NOMO-1 treated with dmso at 0.1 percent for 144 hours (cell line): ENCODE measurements around the gene CAMK1.
A peak's percentile ranks its signal among the peaks of the same experiment; 100 is the strongest.

ENCODE experiments used
- DNase-seq: peaks from one replicate; lab custom pipeline; 2025; ENCODE audit not compliant: unreplicated experiment; lab: John Stamatoyannopoulos, UW

The CAMK1 gene

GRCh38 chr3:9769426-9770275 lies at the start of gene CAMK1:
Gene CAMK1 (minus strand): TSS chr3:9769947. CDS start chr3:9767749, 2,198 bp downstream.
- DNase-seq = no peak

GRCh38 chr3:9818666-9819335 lies 49.1 kb upstream of the CAMK1 start:
- DNase-seq = no peak

DNA sequence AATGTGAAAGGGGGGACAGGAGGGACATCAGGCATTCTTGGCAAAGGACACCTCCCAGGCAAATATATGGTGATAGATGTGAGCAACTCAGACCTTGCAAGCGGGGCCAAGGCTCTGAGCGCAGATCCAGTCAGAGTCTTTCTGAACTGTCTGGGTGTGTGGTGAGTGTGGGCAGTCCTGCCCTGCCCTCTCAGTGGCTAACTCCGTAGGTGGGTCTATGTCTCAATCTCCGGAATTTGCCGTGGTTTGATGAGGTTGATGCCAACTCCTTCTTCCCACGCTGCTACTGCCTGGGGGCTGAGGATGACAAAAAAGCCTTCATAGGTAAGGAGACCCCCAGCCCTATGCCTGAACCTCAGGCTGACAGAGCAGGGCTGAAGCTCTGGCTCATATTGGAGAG lies 47.7 kb upstream of the CAMK1 start:
- no peak for DNase-seq

- no peak for DNase-seq
Measured at GRCh38 chr3:9815986-9816385, 46.2 kb upstream of the CAMK1 start.

DNA sequence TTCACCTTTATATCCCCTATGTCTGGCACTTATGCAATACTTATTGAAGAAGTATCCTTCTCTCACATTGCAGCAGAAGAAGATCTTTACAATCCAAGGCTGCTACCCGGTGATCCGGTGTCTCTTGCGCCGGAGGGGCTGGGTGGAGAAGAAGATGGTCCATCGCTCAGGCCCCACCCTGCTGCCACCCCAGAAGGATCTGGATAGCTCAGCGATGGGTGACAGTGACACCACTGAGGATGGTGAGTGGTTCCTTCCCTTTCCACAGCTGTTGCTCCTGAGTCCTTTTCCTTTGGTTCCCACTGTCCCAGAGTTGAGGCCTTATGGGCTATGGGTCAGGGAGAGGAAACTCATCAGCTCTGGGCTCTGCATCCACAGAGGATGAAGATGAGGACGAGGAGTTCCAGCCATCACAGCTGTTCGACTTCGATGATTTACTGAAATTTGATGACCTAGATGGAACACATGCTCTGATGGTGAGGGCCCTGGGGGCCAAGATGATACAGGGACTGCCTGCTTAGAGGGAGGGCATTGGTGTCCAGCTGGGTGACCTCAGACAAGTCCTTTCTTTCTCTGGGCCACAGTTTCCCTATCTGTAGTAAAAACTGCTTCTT lies 43.2 kb upstream of the CAMK1 start:
- DNase-seq = no peak

DNA sequence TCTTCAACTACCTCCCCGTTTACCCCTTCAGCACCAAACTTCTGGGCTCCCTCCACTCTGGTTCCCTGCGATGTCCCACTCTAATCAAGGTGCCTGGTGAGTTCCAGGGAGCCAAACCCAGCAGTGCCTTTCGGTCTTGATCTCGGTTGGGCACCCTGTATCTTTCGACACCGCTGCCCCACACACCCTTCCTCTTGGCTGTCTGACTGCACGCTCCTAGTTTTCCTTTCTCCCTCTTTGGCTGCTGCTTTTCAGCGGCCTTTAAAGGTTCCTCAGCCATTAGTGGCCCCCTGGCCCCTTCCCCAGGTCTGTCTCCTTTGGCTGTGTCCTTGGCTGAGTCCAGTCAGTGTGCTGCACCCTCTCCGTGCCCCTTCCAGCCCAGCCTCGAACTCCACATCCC lies 41.1 kb upstream of the CAMK1 start:
- no peak for DNase-seq

DNA sequence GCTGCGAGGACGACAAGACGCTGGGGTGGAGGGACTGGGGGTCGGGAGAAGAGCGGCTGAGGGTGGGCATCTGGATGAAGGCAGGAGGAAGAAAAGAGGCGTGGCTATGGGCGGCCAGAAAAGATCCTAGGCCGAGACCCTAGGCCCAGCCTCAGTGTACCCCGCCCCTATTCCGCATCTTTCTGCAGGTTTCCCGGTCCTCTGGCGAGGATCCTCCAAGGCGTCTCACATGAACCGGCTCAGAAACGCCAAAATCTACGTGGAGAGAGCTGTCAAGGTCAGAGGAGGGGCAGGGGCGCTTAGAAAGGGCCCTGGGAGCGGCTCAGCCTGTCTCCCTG lies 40.7 kb upstream of the CAMK1 start:
- DNase-seq = no peak

- DNase-seq = peak; percentile 66
Measured at GRCh38 chr3:9809615-9810432, 40.1 kb upstream of the CAMK1 start, which contains the start of gene TTLL3. Gene TTLL3 (plus strand): TSS chr3:9810262. CDS start chr3:9810662, 400 bp downstream.

DNA sequence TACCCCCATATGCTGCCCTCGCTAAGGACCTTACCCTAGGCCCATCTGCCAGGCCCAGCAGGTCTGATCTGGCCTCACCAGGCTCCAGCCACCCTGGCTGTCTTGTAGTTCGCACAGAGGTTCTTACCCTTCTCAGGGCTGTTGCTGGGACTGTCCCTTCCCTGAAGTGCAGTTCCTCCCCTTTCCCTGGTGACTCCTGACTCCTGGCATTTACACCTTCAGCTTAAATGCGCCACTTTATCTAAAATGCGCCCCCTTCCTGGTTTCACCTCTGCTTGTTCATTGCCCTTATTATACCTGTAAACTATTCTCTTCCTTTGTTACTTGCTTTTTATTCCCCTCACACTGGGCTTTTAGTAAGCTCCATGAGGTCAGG lies 39.5 kb upstream of the CAMK1 start:
- DNase-seq = no peak

GRCh38 chr3:9808345-9809037 lies 38.7 kb upstream of the CAMK1 start:
- DNase-seq = peak; percentile 42

- DNase-seq = no peak
Measured at GRCh38 chr3:9807981-9808344, 38.2 kb upstream of the CAMK1 start.

- DNase-seq = no peak
Measured at GRCh38 chr3:9806688-9807589, 37.2 kb upstream of the CAMK1 start.

GRCh38 chr3:9806137-9806536 lies 36.4 kb upstream of the CAMK1 start:
- DNase-seq = no peak

DNA sequence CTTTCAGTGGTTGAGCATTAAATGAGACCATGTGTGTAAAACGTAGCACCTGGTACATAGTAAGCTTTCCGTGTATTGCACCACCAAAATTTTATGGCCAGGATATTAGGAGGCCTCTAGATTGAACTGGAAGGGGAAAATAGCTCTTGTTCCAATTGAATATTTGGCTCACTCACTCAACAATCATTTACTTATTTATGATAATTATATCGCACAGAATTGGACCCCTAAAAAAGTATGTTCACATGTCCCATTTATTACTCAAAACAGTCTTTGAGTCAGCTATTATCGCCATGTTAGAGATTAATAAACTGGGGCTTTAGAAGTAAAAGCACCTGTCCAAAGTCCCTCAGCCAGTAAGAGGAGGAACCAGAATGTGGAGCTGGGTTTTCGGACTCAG lies 35.2 kb upstream of the CAMK1 start:
- no peak for DNase-seq

DNA sequence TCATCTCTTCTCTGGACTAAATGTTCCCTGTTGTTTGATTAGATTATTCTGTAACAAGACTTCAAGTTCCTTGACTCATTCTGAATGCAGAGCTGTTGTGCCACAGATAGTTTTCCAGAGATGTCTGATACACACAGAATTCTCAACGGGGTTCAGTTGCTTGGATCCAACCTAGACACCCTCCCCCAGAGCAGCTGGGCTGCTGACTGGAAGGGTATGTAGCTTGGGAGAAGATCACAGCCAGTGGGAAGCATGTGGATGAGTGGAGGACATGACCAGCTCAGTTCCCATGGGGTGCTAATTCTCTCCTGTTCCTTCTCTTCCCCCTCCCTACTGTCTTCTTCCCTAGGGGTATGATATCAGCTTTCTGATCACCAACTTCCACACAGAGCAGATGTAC lies 33.7 kb upstream of the CAMK1 start:
- DNase-seq = no peak

- no peak for DNase-seq
Measured at GRCh38 chr3:9800529-9800928, 30.8 kb upstream of the CAMK1 start.

- DNase-seq = no peak
Measured at GRCh38 chr3:9797196-9797945, 27.6 kb upstream of the CAMK1 start.

GRCh38 chr3:9795207-9795606 lies 25.5 kb upstream of the CAMK1 start:
- DNase-seq = no peak

DNA sequence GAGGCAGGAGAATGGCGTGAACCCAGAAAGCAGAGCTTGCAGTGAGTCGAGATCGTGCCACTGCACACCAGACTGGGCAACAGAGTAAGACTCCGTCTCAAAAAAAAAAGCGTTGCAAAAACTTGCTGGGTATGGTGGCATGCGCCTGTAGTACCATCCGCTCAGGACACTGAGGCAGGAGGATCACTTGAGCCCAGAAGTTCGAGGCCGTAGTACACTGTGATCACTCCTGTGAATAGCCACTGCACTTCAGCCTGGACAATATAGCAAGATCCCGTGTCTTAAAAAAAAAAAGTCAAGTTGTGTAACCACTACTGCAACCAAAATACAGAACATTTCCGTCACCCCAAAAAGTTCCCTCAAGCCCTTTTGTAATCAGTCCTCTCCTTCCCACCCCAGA lies 24.7 kb upstream of the CAMK1 start:
- no peak for DNase-seq
